Subcutaneous adipose tissue (tissue), 4 donors: Measurements from ENCODE around the gene CDC42EP5. TPM values are rescaled to one million over a fixed set of nuclear protein-coding genes. Genes with fewer than 3 reads are reported as not detected.

Experiments
- small RNA-seq: library from RNA; depleted of rRNA; stranded (forward); fragments of <200 nt; gene quantifications from one replicate; pipeline ENCODE3, GENCODE V24; 2016
- total RNA-seq, 4 donors: library from RNA; depleted of rRNA; stranded (reverse); fragments of >200 nt; gene quantifications; one replicate each; pipeline ENCODE4 v1.1.0, GENCODE V29; 2016
- TF ChIP-seq, protein P1 (sequence below): fragments of 450-650 bp; IDR thresholded peaks from one replicate; pipeline ENCODE4 v1.5.1; 2016; ENCODE audit warnings: low read depth, mild to moderate bottlenecking, control low read depth, antibody characterized with exemption, moderate library complexity

Gene CDC42EP5
- total RNA-seq, 4 donors from 2014 or later, result 0.98 to 11.6 (median 9.8) TPM

GRCh38 chr19:54415208-54415900 is 57.7 kb downstream of the CDC42EP5 start, which contains the start of gene TTYH1:
TSS of gene TTYH1 (plus strand) at chr19:54415464. CDS start at chr19:54415553, 89 bp downstream.
- TF ChIP-seq, protein P1, sequence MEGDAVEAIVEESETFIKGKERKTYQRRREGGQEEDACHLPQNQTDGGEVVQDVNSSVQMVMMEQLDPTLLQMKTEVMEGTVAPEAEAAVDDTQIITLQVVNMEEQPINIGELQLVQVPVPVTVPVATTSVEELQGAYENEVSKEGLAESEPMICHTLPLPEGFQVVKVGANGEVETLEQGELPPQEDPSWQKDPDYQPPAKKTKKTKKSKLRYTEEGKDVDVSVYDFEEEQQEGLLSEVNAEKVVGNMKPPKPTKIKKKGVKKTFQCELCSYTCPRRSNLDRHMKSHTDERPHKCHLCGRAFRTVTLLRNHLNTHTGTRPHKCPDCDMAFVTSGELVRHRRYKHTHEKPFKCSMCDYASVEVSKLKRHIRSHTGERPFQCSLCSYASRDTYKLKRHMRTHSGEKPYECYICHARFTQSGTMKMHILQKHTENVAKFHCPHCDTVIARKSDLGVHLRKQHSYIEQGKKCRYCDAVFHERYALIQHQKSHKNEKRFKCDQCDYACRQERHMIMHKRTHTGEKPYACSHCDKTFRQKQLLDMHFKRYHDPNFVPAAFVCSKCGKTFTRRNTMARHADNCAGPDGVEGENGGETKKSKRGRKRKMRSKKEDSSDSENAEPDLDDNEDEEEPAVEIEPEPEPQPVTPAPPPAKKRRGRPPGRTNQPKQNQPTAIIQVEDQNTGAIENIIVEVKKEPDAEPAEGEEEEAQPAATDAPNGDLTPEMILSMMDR, result no peak

Small RNA genes within 50 kb of the gene (small RNA-seq; reads per million reads assigned to genes)
- gene AC245884.3, result not detected

Other genes starting within 250 kb of the CDC42EP5 start
- gene LILRA6, start 230.5 kb downstream of the CDC42EP5 start, total RNA-seq, result 10 to 100 TPM in 1 of 4 donors, 1 to 10 TPM in 3; 2.8 to 18.7 (median 9.1) TPM
- 10 to 100 TPM; 46.2 to 62.3 (median 54.8) TPM for gene LILRB5, start 216.0 kb downstream of the CDC42EP5 start, total RNA-seq
- 10 to 100 TPM in 1 of 4 donors, 1 to 10 TPM in 3; 2.8 to 14.6 (median 7.6) TPM for gene LILRB2, start 192.2 kb downstream of the CDC42EP5 start, total RNA-seq
- gene LILRA5, start 160.1 kb downstream of the CDC42EP5 start, total RNA-seq, result 10 to 100 TPM in 1 of 4 donors, 1 to 10 TPM in 3; 3.1 to 23.3 (median 3.4) TPM
- gene LILRA4, start 134.1 kb downstream of the CDC42EP5 start, total RNA-seq, result under 1 TPM in 1 of 4 donors, not detected in 3; 0.17 TPM
- 10 to 100 TPM; 25.3 to 93.2 (median 47.6) TPM for gene LAIR1, start 108.4 kb downstream of the CDC42EP5 start, total RNA-seq
- gene TTYH1, start 57.8 kb downstream of the CDC42EP5 start, total RNA-seq, result under 1 TPM in 1 of 4 donors, not detected in 3; 0.19 TPM
- gene LENG8, start 24.1 kb downstream of the CDC42EP5 start, total RNA-seq, result 100 to 1,000 TPM in 1 of 4 donors, 10 to 100 TPM in 3; 55.1 to 233 (median 69.4) TPM
- 1 to 10 TPM; 4.2 to 9.6 (median 6.7) TPM for gene LENG9, start 9.5 kb downstream of the CDC42EP5 start, total RNA-seq
- not detected for gene LAIR2, start 29.5 kb upstream of the CDC42EP5 start, total RNA-seq
- gene LILRA2, start 100.5 kb upstream of the CDC42EP5 start, total RNA-seq, result 10 to 100 TPM in 1 of 4 donors, 1 to 10 TPM in 3; 1.9 to 13.4 (median 5.1) TPM
- gene LILRA1, start 120.3 kb upstream of the CDC42EP5 start, total RNA-seq, result 1 to 10 TPM in 2 of 4 donors, not detected in 2; 1.1 to 4.8 TPM
- 10 to 100 TPM in 1 of 4 donors, 1 to 10 TPM in 3; 2.4 to 20.7 (median 3.4) TPM for gene LILRB1, start 157.2 kb upstream of the CDC42EP5 start, total RNA-seq
- 10 to 100 TPM in 3 of 4 donors, 1 to 10 TPM in 1; 8.1 to 43.0 (median 11.7) TPM for gene LILRB4, start 189.7 kb upstream of the CDC42EP5 start, total RNA-seq